GM23338 (cell line): ENCODE data around the gene FAM32A. TPM values are rescaled to one million over a fixed set of nuclear protein-coding genes. Genes with fewer than 3 reads are reported as not detected.

Source experiments
- ATAC-seq: fragments of 200-7000 bp; cut with Tn5 transposase; 3 replicates; pipeline ENCODE4 v1.9.1; 2020
- DNase-seq: peaks from one replicate; pipeline ENCODE4 v3.0.0-alpha.2; 2015; ENCODE audit warnings: low spot score
- H2AFZ ChIP-seq: fragments of 200-600 bp; sonication (generic); 2 replicates; pipeline ENCODE4 v1.8.0; 2016; ENCODE audit warnings: antibody characterized with exemption, mild to moderate bottlenecking, moderate library complexity
- H3F3A ChIP-seq: fragments of 200-600 bp; sonication (generic); replicated peaks from 2 replicates; pipeline ENCODE4 v1.8.0; 2017; ENCODE audit warnings: antibody characterized with exemption, mixed run types, low read depth
- H3K27ac ChIP-seq: fragments of 200-600 bp; sonication (generic); 2 replicates; pipeline ENCODE4 v1.6.1; 2016; ENCODE audit warnings: low read depth
- H3K27me3 ChIP-seq: fragments of 200-600 bp; sonication (generic); 2 replicates; pipeline ENCODE4 v1.8.0; 2016; ENCODE audit warnings: mild to moderate bottlenecking, mixed run types, moderate library complexity; ENCODE audit not compliant: insufficient read depth
- H3K36me3 ChIP-seq: fragments of 200-600 bp; sonication (generic); 2 replicates; pipeline ENCODE4 v1.8.0; 2016; ENCODE audit warnings: mild to moderate bottlenecking; ENCODE audit not compliant: insufficient read depth
- H3K4me1 ChIP-seq: fragments of 200-600 bp; sonication (generic); 2 replicates; pipeline ENCODE4 v1.8.0; 2016; ENCODE audit warnings: mild to moderate bottlenecking, moderate library complexity; ENCODE audit not compliant: insufficient read depth
- H3K4me2 ChIP-seq: fragments of 200-600 bp; sonication (generic); 2 replicates; pipeline ENCODE4 v1.7.1; 2017; ENCODE audit warnings: mixed run types
- H3K4me3 ChIP-seq: fragments of 200-600 bp; sonication (generic); 2 replicates; pipeline ENCODE4 v1.6.1; 2016; ENCODE audit warnings: mixed run types
- H3K79me2 ChIP-seq: fragments of 200-600 bp; sonication (generic); replicated peaks from 2 replicates; pipeline ENCODE4 v1.8.0; 2017; ENCODE audit warnings: mild to moderate bottlenecking; ENCODE audit not compliant: insufficient read depth
- H3K9me2 ChIP-seq: fragments of 200-600 bp; sonication (generic); 2 replicates; pipeline ENCODE4 v1.8.0; 2017; ENCODE audit not compliant: insufficient read depth
- H4K20me1 ChIP-seq: fragments of 200-600 bp; sonication (generic); replicated peaks from 2 replicates; pipeline ENCODE4 v1.8.0; 2017; ENCODE audit warnings: mild to moderate bottlenecking; ENCODE audit not compliant: insufficient read depth
- H3K27ac Mint-ChIP-seq: 2 replicates; pipeline ENCODE4 v1.8.0; 2020; ENCODE audit warnings: inconsistent platforms, mild to moderate bottlenecking, moderate library complexity, mixed read lengths
- H3K27me3 Mint-ChIP-seq: 3 replicates; pipeline ENCODE4 v1.8.0; 2022; ENCODE audit warnings: low read depth, mild to moderate bottlenecking, moderate library complexity, mixed read lengths, inconsistent platforms; ENCODE audit not compliant: insufficient read depth, poor library complexity
- H3K36me3 Mint-ChIP-seq: 3 replicates; pipeline ENCODE4 v1.8.0; 2021; ENCODE audit warnings: low read depth, mild to moderate bottlenecking, inconsistent platforms, moderate library complexity, mixed read lengths
- H3K4me1 Mint-ChIP-seq: 3 replicates; pipeline ENCODE4 v1.8.0; 2020; ENCODE audit warnings: mild to moderate bottlenecking, inconsistent platforms, mixed read lengths
- H3K4me3 Mint-ChIP-seq: 3 replicates; pipeline ENCODE4 v1.8.0; 2021; ENCODE audit warnings: moderate library complexity, mild to moderate bottlenecking, inconsistent platforms, mixed read lengths
- H3K9me3 Mint-ChIP-seq: 3 replicates; pipeline ENCODE4 v1.8.0; 2020; ENCODE audit warnings: moderate library complexity, mild to moderate bottlenecking, inconsistent platforms, mixed read lengths
- CREB1 ChIP-seq: fragments of 250-450 bp; sonication (Bioruptor Pico); IDR thresholded peaks from 2 replicates; pipeline ENCODE4 v1.5.0; 2020; ENCODE audit warnings: low read depth, mild to moderate bottlenecking, moderate library complexity
- EZH2 ChIP-seq: fragments of 200-600 bp; sonication (generic); IDR thresholded peaks from one replicate; pipeline ENCODE4 v1.8.0; 2017; ENCODE audit warnings: antibody characterized with exemption, mild to moderate bottlenecking, low read depth; ENCODE audit not compliant: unreplicated experiment
- EZH2phosphoT487 ChIP-seq: fragments of 200-600 bp; sonication (generic); IDR thresholded peaks from one replicate; pipeline ENCODE4 v1.8.1; 2018; ENCODE audit warnings: antibody characterized with exemption; ENCODE audit not compliant: unreplicated experiment
- JUNB ChIP-seq: IDR thresholded peaks from one replicate; pipeline ENCODE4 v1.6.1; 2016; ENCODE audit warnings: antibody characterized with exemption; ENCODE audit not compliant: unreplicated experiment
- NANOG ChIP-seq: IDR thresholded peaks from 2 replicates; pipeline ENCODE4 v1.6.1; 2016; ENCODE audit warnings: antibody characterized with exemption, borderline replicate concordance
- POLR2AphosphoS5 ChIP-seq: IDR thresholded peaks from 2 replicates; pipeline ENCODE4 v1.6.1; 2016; ENCODE audit warnings: antibody characterized with exemption, low read depth
- STAT1 ChIP-seq: IDR thresholded peaks from one replicate; pipeline ENCODE4 v1.6.1; 2016; ENCODE audit warnings: antibody characterized with exemption; ENCODE audit not compliant: unreplicated experiment
- ZNF114 ChIP-seq: fragments of 250-450 bp; sonication (Bioruptor Pico); IDR thresholded peaks from 2 replicates; pipeline ENCODE4 v1.5.0; 2020; ENCODE audit warnings: mild to moderate bottlenecking, moderate library complexity
- ZNF331 ChIP-seq: fragments of 250-450 bp; sonication (Bioruptor Pico); IDR thresholded peaks from 2 replicates; pipeline ENCODE4 v1.5.0; 2020; ENCODE audit warnings: low read depth, mild to moderate bottlenecking, moderate library complexity
- ZNF462 ChIP-seq: fragments of 250-450 bp; sonication (Bioruptor Pico); IDR thresholded peaks from 2 replicates; pipeline ENCODE4 v1.5.0; 2020; ENCODE audit warnings: mild to moderate bottlenecking, moderate library complexity
- polyA plus RNA-seq: library from polyadenylated mRNA; unstranded; fragments of >200 nt; fragmentation: Nextera tagmentation; extraction: Ambion mirVana; gene quantifications from 2 replicates; pipeline ENCODE4 v1.2.1, GENCODE V29; 2016
- total RNA-seq: library from RNA; depleted of rRNA; stranded (reverse); fragments of >200 nt; shearing (Covaris generic); gene quantifications from 2 replicates; pipeline ENCODE4 v1.2.3, GENCODE V29; 2014
- TF ChIP-seq, protein P1 (sequence below): IDR thresholded peaks from one replicate; pipeline ENCODE4 v1.6.1; 2018; ENCODE audit warnings: antibody characterized with exemption; ENCODE audit not compliant: unreplicated experiment

Gene FAM32A
- total and polyA plus RNA-seq, 2 experiments from 2014 or later, result 58.2 to 67.3 TPM

DNA sequence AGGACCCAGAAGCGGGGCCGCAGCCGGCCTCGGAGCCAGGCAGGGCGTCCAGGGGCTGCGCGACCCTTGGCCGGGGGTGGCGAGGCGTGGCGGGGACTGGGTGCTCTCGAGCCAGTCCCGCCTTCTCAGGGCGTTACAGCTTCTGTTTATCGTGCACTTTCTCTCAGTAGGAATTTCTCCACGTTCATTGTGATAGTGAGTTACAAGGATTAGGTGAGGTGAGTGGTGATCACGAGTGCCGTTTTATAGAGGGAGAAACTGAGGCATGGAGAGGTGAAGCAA, 13.1 kb downstream of the FAM32A start (continued):
- TF ChIP-seq, protein P1, sequence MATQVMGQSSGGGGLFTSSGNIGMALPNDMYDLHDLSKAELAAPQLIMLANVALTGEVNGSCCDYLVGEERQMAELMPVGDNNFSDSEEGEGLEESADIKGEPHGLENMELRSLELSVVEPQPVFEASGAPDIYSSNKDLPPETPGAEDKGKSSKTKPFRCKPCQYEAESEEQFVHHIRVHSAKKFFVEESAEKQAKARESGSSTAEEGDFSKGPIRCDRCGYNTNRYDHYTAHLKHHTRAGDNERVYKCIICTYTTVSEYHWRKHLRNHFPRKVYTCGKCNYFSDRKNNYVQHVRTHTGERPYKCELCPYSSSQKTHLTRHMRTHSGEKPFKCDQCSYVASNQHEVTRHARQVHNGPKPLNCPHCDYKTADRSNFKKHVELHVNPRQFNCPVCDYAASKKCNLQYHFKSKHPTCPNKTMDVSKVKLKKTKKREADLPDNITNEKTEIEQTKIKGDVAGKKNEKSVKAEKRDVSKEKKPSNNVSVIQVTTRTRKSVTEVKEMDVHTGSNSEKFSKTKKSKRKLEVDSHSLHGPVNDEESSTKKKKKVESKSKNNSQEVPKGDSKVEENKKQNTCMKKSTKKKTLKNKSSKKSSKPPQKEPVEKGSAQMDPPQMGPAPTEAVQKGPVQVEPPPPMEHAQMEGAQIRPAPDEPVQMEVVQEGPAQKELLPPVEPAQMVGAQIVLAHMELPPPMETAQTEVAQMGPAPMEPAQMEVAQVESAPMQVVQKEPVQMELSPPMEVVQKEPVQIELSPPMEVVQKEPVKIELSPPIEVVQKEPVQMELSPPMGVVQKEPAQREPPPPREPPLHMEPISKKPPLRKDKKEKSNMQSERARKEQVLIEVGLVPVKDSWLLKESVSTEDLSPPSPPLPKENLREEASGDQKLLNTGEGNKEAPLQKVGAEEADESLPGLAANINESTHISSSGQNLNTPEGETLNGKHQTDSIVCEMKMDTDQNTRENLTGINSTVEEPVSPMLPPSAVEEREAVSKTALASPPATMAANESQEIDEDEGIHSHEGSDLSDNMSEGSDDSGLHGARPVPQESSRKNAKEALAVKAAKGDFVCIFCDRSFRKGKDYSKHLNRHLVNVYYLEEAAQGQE, result no peak
- no peak for TF ChIP-seq CREB1 (CRISPR knock-in tag)
- TF ChIP-seq STAT1, result no peak
- TF ChIP-seq EZH2, result no peak

- no peak overlapping the region for H3K4me3 ChIP-seq
- no peaks in the 10 kb centered on the region for H3K36me3 ChIP-seq
- no peak overlapping the region for H3K4me2 ChIP-seq
- no peaks in the 10 kb centered on the region for H3K79me2 ChIP-seq
- no peaks in the 10 kb centered on the region; the same call in 1 of the 2 replicates for H4K20me1 ChIP-seq
- H3F3A ChIP-seq, result no peaks in the 10 kb centered on the region
- H3K9me2 ChIP-seq, result no peaks in the 10 kb centered on the region
- Mint-ChIP-seq H3K9me3 (no peaks in the 10 kb centered on the region), H3K4me1 (peaks cover 7% of the 10 kb centered on the region), H3K27me3 (peaks cover 4% of the 10 kb centered on the region), H3K4me3 (peak overlapping the region; percentile 89), H3K27ac (no peak overlapping the region), H3K36me3 (no peaks in the 10 kb centered on the region; the same call in 2 of the 3 replicates)
- peaks cover 3% of the 10 kb centered on the region for H3K4me1 ChIP-seq
- H2AFZ ChIP-seq, result no peak overlapping the region
- H3K27me3 ChIP-seq, result no peaks in the 10 kb centered on the region
- DNase-seq, result no peak
- ATAC-seq, result no peak
- no peak overlapping the region for H3K27ac ChIP-seq
- TF ChIP-seq NANOG, result no peak
- TF ChIP-seq CREB1 (CRISPR knock-in tag), result no peak
- no peak for TF ChIP-seq EZH2phosphoT487
- no peak for TF ChIP-seq EZH2
- TF ChIP-seq ZNF462 (CRISPR knock-in tag), result no peak
- TF ChIP-seq ZNF114 (CRISPR knock-in tag), result no peak
- TF ChIP-seq JUNB, result no peak
- no peak for TF ChIP-seq STAT1
- TF ChIP-seq, protein P1, result no peak
- TF ChIP-seq ZNF331 (CRISPR knock-in tag), result no peak
- no peak for TF ChIP-seq POLR2AphosphoS5
Measured at GRCh38 chr19:16199275-16199932, 14.2 kb downstream of the FAM32A start.
